ENCODE results near the gene SLC25A14. TPM values are rescaled to one million over a fixed set of nuclear protein-coding genes. Genes with fewer than 3 reads are reported as not detected.
"Not testable (repeated sequence)": the region's sequence is repeated elsewhere in the genome, so short reads cannot be mapped to it uniquely, and the experiment has no call there.

The SLC25A14 gene
- total and polyA plus RNA-seq, 12 donors = 4.8 to 29.2 (median 11.9) TPM

GRCh38 chrX:130336531-130336930 lies 3.2 kb upstream of the SLC25A14 start:
- 55 to 74% (median 59%) methylated on average over 3 to 4 of the region's 4 CpGs for WGBS, 4 donors
- Histone ChIP-seq H3K9me3 (replicated peaks in 1 of 3) (no peaks in the 10 kb centered on the region), H3K27ac (no peak overlapping the region), H3K36me3 (replicated peaks in 1 of 2) (no peaks in the 10 kb centered on the region), H3K4me3 (no peak overlapping the region), H3K27me3 (peaks cover 15% of the 10 kb centered on the region), H3K4me1 (replicated peaks in 1 of 2) (peaks cover 0 to 3% of the 10 kb centered on the region in 2 donors)
- intact Hi-C loops (cut with DNase I) = no loop called here
- TF ChIP-seq POLR2A (IDR thresholded peaks at IDR 0.05) = no peak
- TF ChIP-seq, protein P1, sequence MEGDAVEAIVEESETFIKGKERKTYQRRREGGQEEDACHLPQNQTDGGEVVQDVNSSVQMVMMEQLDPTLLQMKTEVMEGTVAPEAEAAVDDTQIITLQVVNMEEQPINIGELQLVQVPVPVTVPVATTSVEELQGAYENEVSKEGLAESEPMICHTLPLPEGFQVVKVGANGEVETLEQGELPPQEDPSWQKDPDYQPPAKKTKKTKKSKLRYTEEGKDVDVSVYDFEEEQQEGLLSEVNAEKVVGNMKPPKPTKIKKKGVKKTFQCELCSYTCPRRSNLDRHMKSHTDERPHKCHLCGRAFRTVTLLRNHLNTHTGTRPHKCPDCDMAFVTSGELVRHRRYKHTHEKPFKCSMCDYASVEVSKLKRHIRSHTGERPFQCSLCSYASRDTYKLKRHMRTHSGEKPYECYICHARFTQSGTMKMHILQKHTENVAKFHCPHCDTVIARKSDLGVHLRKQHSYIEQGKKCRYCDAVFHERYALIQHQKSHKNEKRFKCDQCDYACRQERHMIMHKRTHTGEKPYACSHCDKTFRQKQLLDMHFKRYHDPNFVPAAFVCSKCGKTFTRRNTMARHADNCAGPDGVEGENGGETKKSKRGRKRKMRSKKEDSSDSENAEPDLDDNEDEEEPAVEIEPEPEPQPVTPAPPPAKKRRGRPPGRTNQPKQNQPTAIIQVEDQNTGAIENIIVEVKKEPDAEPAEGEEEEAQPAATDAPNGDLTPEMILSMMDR (IDR thresholded peaks at IDR 0.05) = no peak
- no peak for DNase-seq

- H3K27ac ChIP-seq; intact Hi-C loops (cut with DNase I); H3K27me3 ChIP-seq; H3K4me1 ChIP-seq (replicated peaks in 1 of 2); DNase-seq; H3K36me3 ChIP-seq (replicated peaks in 1 of 2); H3K9me3 ChIP-seq (replicated peaks in 1 of 3): not testable (repeated sequence)
- H3K4me3 ChIP-seq = peak overlapping the region in 2 of 4 donors; percentile 36 to 70
- 52 to 65% (median 61%) methylated on average over 7 to 8 of the region's 8 CpGs for WGBS, 4 donors
Measured at GRCh38 chrX:130338869-130339268, 850 bp upstream of the SLC25A14 start.

DNA sequence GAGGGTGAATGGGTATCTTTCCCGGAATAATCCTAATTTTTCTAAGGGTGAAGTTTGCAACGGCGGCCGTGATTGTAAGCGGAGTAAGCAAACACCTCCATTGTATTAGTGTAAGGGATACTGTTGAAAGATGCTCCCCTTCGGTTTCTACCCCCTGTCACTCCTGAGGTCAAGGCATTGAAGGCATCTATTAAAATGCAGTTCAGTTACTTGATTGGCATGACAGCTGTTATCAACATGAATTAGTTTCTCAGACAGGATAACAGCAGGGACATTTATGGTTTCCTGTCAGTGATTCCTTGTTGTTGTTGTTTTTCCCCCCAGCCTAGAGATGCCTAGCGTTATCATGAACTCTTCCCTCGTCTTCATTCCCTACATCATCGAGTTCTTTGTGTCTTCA lies 552 bp downstream of the SLC25A14 start:
- Histone ChIP-seq H3K36me3 (replicated peaks in 1 of 2) (no peaks in the 10 kb centered on the region), H3K4me1 (replicated peaks in 1 of 2) (peaks cover 0 to 3% of the 10 kb centered on the region in 2 donors), H3K9me3 (replicated peaks in 1 of 3) (no peaks in the 10 kb centered on the region), H3K27me3 (peaks cover 8% of the 10 kb centered on the region), H3K4me3 (peak overlapping the region; percentile 36 to 70 (median 56)), H3K27ac (no peak overlapping the region)
- 2 to 41% (median 20%) methylated on average over 9 of the region's 9 CpGs for WGBS, 4 donors
- no peak for TF ChIP-seq POLR2A (IDR thresholded peaks at IDR 0.05)
- TF ChIP-seq, protein P1 (IDR thresholded peaks at IDR 0.05) = no peak
- no peak for DNase-seq
- intact Hi-C loops (cut with DNase I) = no loop called here

DNA sequence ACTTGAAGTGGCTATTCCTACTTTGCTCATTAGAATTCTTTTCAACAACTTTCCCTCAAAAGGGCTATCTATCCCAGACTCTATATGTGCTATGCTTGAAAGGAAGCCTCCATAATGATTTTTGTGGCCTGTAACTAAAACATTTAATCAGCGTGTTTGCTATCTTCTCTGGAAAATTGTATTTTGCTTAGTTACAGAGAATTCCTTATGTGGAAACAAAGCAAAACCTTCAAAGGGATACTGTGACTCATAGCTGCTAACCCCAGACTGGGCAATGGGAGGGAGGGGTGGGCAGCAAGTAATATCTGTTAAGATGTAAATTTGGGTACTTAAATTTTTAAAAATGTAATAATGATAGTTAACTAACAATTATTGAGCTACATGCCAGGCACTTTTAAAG lies 3.7 kb downstream of the SLC25A14 start:
- no peak for DNase-seq
- no peak for TF ChIP-seq POLR2A (IDR thresholded peaks at IDR 0.05)
- intact Hi-C loops (cut with DNase I) = no loop called here
- Histone ChIP-seq H3K27ac (no peak overlapping the region), H3K9me3 (replicated peaks in 1 of 3) (no peaks in the 10 kb centered on the region), H3K36me3 (replicated peaks in 1 of 2) (no peaks in the 10 kb centered on the region), H3K4me1 (replicated peaks in 1 of 2) (peaks cover 0 to 3% of the 10 kb centered on the region in 2 donors), H3K27me3 (peaks cover 4% of the 10 kb centered on the region), H3K4me3 (no peak overlapping the region)
- 59 to 68% (median 65%) methylated on average over 1 of the region's 1 CpG for WGBS, 4 donors

DNA sequence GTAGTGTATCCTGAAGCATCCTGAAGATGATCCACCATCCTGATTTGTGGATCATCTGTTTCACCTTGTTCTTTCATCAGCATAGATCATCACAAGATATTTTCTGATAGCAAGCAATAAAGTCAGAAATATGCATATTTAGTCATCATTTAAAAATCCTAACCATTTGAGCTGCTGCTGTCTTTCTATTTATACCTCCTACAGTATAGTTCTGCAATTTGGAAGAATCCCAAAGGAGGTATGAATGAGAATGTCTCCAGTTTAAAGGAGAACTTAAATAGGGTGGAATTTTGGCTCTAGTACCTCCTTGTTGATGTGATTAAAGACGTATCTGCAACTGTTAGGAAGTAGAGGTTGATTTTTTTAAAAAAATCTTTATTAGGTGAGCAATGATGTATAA lies 7.6 kb downstream of the SLC25A14 start:
- TF ChIP-seq, protein P1 (IDR thresholded peaks at IDR 0.05) = no peak
- TF ChIP-seq POLR2A (IDR thresholded peaks at IDR 0.05) = no peak
- no peaks in the 10 kb centered on the region for H3K4me1 ChIP-seq (replicated peaks in 1 of 2)

More for the DNA sequence above, 7.6 kb downstream of the SLC25A14 start:
- no peaks in the 10 kb centered on the region for H3K36me3 ChIP-seq (replicated peaks in 1 of 2)
- intact Hi-C loops (cut with DNase I) = no loop called here
- H3K27me3 ChIP-seq = no peaks in the 10 kb centered on the region
- no peak overlapping the region for H3K4me3 ChIP-seq
- H3K9me3 ChIP-seq (replicated peaks in 1 of 3) = no peaks in the 10 kb centered on the region
- H3K27ac ChIP-seq = no peak overlapping the region
- 22 to 90% (median 66%) methylated on average over 1 of the region's 1 CpG for WGBS, 4 donors
- DNase-seq = no peak
